Measurements from ENCODE around the gene KCNQ1. TPM values are rescaled to one million over a fixed set of nuclear protein-coding genes. Genes with fewer than 3 reads are reported as not detected.

Gene KCNQ1
- total RNA-seq, 1 donor from 2014 or later = 6.0 TPM

DNA sequence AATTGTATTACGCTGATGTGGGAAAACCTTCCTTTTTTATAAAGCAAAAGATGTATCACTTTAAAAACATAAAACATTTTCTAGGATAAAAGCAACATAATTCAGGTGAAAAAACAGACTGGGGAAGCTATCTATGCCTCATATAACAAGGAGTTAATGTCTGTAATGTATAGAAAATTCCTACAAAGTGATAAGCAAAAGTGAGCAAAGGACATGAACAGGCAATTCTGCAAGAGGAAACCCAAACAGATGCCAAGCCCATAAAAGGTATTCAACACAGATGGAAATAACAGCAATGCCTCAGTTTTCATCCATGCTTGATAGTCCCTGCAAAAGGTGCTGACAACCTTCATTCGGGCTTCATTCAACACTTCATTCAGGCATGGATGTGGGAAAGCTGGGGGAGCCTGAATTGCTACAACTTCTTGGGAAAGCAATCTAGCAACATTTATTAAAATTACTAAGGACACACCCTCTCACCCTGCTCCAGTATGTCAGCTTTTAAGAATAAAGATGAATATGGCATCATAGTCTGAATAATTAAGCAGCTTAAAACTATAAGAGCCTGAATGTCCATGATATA, 215.6 kb downstream of the KCNQ1 start:
- intact Hi-C loops (cut with micrococcal nuclease) = no loop called here

DNA sequence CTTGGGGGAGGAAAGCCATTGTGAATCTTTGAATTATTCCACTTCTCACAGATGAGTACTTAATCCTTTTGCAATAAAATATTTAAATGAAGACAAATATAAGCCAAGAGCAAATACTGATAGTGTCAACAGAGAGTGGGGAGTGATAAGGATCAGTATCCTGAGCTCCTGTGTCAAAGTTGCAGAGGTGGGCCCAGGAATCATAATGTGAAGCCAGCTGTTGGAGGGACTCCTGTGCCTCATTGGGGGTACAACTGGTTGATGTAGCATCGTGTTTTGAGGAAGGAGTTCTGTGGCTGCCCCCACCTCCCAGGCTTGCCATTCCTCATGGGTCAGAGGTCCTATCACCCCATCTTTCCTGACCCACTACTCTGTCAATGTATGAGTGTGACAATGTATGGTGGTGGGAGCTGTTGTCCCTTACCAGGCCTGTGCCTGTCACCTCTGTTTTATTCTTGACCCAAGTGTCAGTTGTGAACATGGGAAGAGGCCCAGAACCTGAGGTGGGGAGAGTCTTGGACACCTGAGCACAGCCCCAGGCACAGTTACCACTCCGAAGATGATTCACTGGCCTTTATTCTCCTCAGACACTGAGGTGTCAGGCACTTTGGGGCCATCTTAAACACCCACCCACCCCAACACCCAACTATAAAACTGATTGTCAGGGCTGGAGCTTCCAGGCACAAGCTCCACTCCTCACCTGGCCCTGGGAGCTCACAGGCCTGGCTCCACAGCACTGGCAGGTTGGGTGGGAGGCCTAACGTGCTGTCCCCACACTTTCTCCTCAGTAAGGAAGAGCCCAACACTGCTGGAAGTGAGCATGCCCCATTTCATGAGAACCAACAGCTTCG, 216.6 kb downstream of the KCNQ1 start:
- intact Hi-C loops (cut with micrococcal nuclease) = no loop called here

DNA sequence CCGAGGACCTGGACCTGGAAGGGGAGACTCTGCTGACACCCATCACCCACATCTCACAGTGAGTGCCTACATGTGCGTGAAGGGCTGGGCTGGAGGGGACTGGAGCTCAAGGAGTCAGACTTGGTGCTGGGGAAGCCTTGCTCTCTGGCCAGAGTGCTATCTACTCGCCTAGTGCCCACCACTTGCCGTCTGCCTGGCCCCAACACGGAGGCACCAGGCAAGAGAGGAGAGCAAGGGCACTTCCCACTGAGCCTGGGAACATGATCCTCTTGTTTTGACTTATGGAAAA, 217.2 kb downstream of the KCNQ1 start:
- intact Hi-C loops (cut with micrococcal nuclease) = no loop called here

DNA sequence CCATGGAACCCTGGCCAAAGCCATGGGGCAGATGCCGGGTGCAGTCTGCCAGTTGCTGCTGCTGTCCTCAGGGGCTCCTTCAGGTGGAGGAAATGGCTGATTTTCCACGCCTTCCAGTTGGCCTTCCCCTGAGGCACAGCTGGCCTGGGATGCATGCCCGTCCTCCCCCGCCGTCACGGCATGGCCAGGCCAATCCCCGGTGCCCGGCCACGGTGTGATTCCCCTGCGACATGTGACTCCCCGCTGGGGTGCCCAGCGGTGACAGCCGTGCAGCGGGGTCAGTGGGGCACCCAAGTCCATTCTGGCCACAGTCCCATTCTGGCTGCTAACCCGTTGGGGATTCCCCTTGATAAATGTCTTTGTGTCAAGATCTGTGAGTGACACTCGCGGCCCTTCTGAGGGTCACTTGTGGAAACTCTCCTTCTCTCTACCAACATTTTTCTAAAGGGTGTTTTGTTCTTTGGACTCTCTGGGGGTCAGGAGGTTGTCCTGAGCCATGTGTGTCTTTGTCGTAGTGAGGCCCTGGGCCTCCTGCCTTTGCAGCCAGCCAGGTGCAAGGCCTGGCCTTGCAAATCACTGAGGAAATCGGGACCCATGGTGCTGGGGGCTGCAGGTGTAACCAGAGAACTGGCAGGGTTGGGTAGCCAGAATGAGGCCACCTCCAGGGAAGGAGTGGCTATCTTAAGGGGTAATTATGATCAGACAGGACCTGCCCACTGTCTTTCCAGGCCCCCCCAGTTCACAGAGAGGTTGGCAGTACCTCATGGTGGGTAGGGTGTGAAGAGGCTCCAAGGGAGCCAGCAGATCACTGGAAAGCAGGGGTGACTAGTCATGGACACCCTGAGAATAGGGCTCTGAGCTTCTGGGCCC, 217.9 kb downstream of the KCNQ1 start:
- intact Hi-C loops (cut with micrococcal nuclease) = no loop called here

DNA sequence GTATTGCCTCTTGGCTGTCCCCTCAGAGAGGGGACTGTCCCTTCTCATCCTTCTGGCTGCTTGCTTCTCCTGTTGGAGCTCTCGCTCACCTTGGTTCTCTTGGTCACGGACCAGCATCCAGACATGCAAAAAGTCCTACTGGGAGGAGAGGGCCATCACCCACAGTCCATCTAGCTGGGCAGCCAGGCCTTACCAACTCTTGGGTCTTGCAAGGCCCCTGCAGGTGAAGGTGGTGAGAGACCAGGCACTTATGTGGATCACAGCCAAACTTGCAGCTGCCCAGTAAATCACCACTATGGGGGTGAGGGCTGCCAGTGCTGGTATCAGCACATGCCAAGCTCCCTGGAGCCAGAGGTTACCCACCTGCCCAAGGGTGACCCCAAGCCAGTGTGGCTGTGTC, 218.7 kb downstream of the KCNQ1 start:
- intact Hi-C loops (cut with micrococcal nuclease) = no loop called here

DNA sequence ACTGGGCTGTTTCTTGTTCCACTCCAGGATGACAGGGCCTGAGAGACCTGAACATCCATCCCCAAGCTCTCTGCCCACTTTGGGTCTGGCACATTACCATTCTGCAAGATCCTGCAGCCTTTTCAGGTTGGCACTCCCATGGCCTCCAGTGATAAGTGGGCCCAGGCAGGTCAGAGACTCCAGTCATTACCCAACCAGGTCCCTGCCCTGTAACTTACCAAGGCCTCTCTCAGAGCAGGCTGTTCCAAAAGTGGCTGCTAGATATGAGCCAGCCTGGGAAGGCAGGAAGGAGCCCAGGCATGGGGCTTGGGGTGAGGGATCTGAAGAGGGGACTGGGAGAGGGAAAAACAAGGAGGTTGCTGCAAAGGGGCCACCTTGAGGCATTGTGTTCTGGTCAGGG, 219.1 kb downstream of the KCNQ1 start:
- intact Hi-C loops (cut with micrococcal nuclease) = no loop called here

DNA sequence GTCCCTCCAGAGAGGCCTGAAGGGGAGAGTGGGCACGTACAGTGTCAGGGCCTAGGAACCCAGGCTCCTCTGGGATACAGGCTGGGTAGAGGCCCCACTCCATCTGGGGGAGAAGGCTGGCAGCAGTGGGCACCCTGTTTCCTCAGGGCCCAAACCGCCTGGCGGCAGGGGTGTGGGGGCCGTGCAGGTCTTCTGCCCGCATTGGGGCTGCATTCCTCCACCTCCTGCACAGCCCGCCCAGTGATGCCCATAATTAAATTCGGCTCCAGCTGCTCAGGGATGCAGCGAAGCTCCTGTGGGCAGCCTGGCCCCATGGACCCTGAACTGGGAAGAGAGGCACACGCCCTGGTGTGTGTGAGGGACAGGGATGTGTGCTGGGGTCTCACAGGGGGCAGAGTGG, 219.6 kb downstream of the KCNQ1 start:
- intact Hi-C loops (cut with micrococcal nuclease) = no loop called here

DNA sequence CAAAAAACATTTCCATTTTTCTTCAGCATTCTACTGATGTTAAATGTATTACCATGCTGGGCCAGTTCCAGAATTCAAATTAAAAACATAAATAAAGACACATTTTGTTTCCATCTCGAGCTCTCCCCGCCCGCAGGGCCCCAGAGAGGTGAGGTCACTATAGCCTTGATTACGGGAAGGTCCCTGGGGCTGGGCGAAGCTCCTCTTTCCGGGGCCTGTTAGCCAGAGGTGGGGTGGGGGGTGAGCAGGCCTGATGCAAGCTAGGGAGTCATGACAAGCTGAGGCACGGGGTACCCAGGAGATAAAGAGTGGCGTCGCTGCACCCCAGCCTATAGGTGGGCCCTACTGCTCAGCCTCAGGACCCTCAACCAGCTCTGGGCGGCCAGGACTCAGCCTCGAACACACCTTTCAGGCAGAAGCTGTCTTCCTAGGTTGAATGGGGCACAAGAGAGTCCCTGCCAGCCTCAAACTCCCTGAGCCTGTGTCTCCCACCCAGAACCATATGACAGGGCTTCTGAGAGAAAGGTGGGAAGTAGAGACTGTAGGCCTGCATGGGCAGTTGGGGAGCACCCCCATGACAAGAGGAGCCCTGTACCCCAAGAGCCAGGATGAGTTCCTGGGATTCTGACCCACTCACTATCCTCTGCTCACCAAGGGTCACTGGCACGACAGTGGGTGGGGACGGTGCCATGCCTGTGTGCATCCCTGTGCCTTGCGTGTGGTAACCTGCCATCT, 220.2 kb downstream of the KCNQ1 start:
- intact Hi-C loops (cut with micrococcal nuclease) = no loop called here

DNA sequence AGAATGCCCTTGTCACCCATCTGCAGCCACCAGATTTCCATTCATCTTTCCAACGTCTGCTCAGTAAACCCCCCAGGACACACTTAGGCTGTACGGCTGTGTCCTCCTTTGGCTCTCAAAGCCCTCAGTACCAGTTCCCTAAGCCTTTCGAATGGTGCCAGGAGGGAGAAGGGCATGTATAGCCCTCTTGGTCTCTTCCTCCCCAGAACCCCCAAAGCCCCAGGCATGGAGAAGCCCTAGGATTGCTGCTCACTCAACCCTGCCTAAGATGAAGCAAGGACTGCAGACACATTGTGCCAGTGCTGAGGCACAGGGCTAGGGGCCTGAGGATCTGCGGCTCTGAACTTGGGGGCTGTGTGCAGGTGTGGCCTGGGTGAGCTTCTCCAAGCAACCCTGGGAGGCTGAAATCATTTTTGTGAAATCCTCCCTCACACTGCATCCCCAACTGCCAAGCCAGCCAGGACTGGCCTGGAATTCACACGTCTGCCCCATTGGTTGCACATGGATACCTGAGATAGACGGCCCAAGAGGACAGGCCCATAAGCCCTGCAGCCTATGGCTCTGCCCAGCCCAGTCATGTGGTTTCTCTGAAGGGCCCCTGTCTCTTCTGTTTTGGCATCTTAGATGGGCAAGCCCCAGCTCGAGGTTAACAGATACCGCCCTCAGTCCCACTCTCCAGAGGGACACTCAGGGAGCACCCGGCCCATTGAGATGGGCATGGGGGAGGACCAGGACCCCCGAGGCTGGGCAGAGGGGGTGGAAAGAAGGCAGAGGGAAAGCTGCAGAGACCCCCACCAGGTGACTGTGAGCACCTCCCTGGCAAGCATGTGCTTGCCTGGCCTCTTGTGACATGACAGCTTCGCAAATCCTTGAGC, 221.0 kb downstream of the KCNQ1 start:
- intact Hi-C loops (cut with micrococcal nuclease) = no loop called here

DNA sequence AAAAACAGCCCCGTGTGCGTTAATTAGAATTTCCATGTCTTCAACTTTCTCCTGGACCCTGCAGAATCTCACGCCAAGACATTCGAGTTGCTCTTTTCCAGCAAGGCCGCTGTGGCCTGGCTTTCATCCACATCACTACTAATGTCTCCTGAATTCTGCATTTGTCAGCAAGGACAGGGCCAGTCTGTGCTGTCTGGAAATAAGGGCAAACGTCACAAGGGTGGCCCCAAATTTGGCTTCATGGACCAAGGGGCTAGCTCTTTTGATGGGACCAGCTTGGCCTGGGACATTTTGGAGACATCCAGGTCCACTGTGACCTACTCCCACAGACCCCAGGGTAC, 221.6 kb downstream of the KCNQ1 start:
- intact Hi-C loops (cut with micrococcal nuclease) = no loop called here

DNA sequence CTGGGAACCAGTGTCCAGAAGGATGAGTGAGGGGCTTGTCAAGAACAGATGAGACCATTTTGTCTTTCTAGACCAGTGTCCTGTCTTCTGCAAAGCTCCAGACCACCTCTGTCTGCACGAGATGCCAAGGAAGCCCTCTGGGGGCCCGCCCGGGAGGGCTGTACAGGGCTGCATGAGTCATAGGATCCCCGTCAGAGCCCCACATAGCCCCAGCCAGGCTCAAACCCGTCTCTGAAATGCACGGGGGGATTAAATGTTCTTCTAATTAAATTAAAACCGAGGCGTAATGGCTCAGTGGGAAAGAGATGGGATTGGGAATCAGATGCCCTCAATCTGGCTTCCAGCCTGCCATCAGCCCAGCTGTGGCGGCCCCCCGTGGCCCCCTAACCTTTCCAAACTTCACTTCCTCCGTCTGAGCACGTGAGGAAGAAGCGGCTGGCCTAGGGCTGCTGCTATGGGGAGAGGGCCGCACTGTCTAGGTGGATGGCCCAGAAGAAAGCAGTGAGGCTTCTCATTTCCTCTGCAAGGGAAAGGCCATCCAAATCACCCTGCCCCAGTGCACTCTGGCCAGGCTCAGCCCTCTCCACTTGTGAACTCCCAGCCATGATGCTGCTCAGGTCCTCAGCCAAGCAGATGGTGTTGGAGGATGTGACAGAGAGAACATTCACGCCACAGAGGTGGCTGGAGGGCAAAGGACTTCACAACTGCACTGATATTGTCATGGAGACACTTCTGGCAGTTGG, 222.2 kb downstream of the KCNQ1 start:
- intact Hi-C loops (cut with micrococcal nuclease) = no loop called here

DNA sequence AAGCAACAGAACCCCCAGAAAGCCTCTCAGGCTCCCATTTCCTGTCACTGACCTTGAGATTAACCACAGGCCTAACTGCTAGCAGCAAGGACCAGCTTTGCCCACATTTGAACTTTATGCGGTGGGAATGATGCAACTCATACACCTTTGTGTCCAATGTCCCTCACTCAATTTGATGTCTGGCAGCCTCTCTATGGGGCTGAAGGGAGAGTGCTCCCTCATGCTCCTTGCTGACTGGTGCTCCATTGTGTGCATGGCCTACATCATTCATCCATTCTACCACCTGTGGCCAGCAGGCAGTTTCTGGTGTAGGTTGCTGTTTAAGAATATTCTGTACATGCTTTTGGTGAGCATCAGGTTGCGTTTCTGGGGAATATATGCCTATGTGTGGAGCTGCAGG, 223.1 kb downstream of the KCNQ1 start:
- intact Hi-C loops (cut with micrococcal nuclease) = no loop called here

DNA sequence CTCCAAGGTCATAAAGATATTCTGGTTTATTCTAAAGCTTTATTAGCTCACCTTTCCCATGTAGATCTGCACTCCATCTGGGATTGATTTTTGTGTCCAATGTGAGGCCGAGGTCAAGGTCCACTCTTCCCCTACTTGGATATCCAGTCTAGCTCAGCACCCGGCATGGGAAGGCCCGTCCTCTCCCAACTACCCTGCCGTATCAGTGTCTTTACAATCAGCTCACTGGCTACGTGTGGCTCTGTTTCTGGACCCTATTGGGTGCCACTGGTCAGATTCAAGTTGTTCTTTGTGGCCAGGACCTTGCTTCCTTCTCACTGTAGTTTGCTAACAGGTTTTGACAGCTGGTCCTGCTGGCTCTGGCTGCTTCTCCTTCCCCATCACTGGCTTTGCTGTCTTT, 224.1 kb downstream of the KCNQ1 start:
- intact Hi-C loops (cut with micrococcal nuclease) = no loop called here

DNA sequence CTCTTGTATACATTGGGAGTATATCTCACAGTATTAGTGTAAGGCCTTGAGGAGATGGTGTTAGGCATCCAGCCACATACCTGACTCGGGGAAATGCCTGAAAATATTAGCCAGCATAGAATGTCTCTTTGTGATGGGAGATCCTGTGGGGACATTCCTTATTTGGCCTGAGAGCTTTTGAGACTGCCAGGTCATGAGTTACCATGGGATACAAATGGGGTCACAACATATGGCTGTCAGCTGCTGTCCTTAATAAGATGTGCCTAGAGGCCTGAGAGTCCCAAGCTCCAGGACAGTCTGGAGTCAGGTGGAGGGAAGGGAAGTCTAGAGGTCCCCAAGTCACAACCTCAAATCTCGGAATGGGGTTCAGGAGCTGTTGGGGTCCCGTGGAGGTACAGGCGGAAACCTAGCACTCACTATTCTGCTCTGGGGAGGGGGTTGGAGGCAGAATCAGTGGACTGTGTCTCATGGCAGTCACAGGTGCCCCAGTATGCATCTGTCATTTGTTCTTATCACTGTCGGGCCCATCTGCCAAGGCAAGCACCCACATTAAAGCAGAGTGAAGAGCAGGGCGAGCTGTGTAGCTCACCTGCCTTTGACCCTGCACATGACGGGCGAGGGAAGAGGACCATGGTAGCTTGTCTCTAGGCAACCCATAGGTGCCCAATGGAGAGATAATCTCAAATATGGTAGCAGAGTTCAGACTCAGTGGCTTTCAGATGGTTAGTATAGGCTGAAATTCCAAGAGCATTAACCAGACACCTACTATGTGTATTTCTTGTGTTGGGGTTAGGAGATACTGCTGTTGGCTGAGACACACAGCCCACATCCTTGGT, 225.0 kb downstream of the KCNQ1 start:
- intact Hi-C loops (cut with micrococcal nuclease) = no loop called here

DNA sequence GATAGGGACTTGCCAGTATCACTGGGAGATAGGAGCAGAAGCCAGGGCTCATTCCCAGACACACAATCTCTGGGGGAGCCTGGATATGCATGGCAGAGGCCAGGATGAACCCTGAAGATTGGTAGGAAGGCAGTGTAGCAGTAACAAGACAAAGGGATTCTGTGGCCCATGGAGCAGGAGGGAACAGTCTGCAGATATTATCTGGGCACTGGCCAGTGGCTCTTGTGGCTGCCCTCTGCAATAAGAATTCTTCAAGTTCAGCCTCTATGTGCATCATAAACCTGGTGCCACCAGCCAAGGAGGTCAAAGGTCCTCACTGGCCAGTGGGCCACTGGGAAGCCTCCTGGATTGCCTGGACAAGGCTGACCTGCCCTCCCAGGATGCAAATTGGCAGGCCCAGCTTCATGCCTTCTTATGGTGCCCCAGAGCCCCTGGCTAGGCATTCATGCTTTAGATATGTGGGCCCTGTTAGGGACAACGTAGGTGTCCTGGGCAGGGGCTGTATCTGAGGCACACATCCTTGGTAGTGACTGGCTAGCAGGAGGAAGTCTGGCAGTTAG, 225.8 kb downstream of the KCNQ1 start:
- intact Hi-C loops (cut with micrococcal nuclease) = no loop called here

DNA sequence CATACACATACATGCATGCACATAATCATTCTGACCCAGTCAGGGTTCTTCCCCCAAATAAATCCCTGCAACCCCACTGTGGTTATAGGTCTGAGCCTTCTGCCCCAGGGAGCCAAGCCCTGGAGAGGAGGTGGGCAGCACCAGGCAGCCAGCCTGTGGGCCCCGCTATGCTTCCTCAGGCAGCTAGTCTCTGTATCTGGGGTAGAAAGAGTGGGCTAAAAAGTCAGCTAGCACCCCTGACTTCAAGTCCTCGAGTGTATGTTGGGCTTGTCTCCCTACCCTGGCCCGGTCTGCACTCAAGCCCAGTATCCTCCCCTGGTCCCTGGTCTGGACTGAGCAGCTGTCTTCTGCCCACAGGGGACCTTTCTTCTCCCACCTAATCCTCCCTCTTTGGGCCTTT, 226.9 kb downstream of the KCNQ1 start:
- intact Hi-C loops (cut with micrococcal nuclease) = no loop called here

DNA sequence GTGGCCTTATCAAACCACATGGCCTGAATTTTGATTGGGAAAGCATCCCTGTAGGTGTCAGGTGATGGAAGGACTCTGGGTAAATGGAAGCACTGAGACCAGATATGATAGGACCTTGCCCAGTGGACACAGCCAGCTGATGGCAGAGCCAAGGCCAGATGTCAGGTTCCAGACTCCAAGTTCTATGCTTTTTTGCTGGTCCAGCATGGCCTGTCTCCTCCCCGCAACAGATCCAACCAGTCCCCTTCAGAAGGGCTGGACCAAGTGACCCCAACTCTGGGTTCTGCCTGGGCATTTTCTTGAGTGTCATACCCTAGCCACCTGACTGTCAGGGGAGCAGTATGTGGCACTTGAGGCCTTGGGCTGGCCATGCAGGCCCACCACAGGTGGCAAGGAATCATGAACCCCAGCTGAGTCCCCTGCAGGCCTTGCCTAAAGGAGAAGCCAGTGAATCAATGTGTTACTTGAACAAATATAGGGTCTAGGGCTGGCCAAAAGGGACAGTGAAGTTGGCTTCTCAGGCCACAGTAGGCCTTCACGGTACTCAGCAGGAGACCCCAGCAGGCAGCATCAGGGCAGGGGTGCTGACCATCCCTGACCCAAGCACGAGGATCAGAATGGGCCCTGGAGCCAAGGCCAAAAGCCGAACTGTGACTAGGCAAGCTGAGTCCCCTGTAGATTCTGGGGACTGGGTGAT, 227.9 kb downstream of the KCNQ1 start:
- intact Hi-C loops (cut with micrococcal nuclease) = no loop called here

DNA sequence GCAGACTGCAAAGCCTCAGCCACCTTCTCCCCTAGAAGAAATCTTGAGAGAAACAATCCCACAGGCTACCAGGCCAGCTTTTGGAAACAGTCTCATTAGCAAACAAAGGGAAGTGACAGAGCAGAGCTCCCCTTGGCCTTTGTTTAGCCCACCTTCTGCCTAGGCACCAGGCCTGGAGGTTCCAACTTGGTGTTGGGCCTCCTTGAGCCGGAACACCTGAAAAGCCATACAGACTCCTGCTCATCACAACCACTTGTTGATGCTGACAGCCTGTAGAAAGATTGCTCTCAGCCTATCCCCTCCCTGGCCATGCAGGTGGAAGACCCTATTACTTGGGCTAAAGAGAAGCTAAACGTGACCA, 228.4 kb downstream of the KCNQ1 start:
- intact Hi-C loops (cut with micrococcal nuclease) = no loop called here

All from T-helper 2 cell treated with Interferon-gamma antibody and Interleukin-4, amounts not matched to agents 100 ng/mL and 5 ng/mL, for 36 hours (primary cell).